Gastrocnemius medialis (tissue), 4 donors: ENCODE data around the gene MYH7B. TPM values are rescaled to one million over a fixed set of nuclear protein-coding genes. Genes with fewer than 3 reads are reported as not detected.

Experiments
- ATAC-seq, 2 donors: fragments of 150-250 bp; one replicate each; pipeline ENCODE4 v1.9.1; 2016
- DNase-seq, 2 donors: peaks; one replicate each; pipeline ENCODE4 v3.0.0-alpha.2; 2019
- H3K27ac ChIP-seq, 4 donors: fragments of 200-600 bp; sonication (generic); 1 replicate in 1 of 4; 2 replicates in 3 of 4; pipeline ENCODE4 v1.5.1; 2016 to 2018; ENCODE audit warnings: mild to moderate bottlenecking in 2 of 4, moderate library complexity in 1 of 4
- H3K27me3 ChIP-seq, 3 donors: fragments of 200-600 bp; sonication (generic) in 2 of 3; 1 replicate in 1 of 3; 2 replicates in 2 of 3; pipeline versions ENCODE4 v1.5.1 to v1.6.0; 2016 to 2019; ENCODE audit warnings: mild to moderate bottlenecking in 1 of 3, moderate library complexity in 1 of 3
- H3K36me3 ChIP-seq, 2 donors: fragments of 200-600 bp; sonication (generic) in 1 of 2; one replicate each; pipeline ENCODE4 v1.5.1; 2017 to 2018
- H3K4me1 ChIP-seq, 2 donors: fragments of 200-600 bp; sonication (generic) in 1 of 2; one replicate each; pipeline ENCODE4 v1.5.1; 2016 to 2017; ENCODE audit warnings: mild to moderate bottlenecking in 2 of 2
- H3K4me3 ChIP-seq, 4 donors: fragments of 200-600 bp; sonication (generic) in 3 of 4; 1 replicate in 1 of 4; 2 replicates in 3 of 4; pipeline ENCODE4 v1.5.1; 2016 to 2019; ENCODE audit warnings: mild to moderate bottlenecking in 2 of 4
- H3K9me3 ChIP-seq, 3 donors: fragments of 200-600 bp; sonication (generic) in 2 of 3; 1 replicate in 1 of 3; 2 replicates in 2 of 3; pipeline ENCODE4 v1.5.1; 2016 to 2019
- CTCF ChIP-seq, 5 experiments: fragments of 450-650 bp in 3 of 5; fragments of 200-600 bp in 2 of 5; sonication (generic) in 2 of 5; IDR thresholded peaks in 4 of 5; conservative IDR thresholded peaks in 1 of 5; 1 replicate in 4 of 5; 2 replicates in 1 of 5; pipeline ENCODE4 v1.5.1; 2016 to 2019; ENCODE audit warnings: antibody characterized with exemption in 5 of 5, mild to moderate bottlenecking in 3 of 5, moderate library complexity in 3 of 5
- POLR2A ChIP-seq, 2 donors: fragments of 450-650 bp; IDR thresholded peaks; one replicate each; pipeline ENCODE4 v1.6.1; 2017; ENCODE audit warnings: antibody characterized with exemption in 2 of 2, mild to moderate bottlenecking in 2 of 2, moderate library complexity in 2 of 2
- in situ Hi-C, 4 donors: fragments of 200-750 bp; cut with MboI; loops; one replicate each; pipeline versions ENCODE4 v1.15.0 to v1.8.0; 2017; ENCODE audit warnings: low sequenced_read_pairs in 4 of 4
- intact Hi-C: fragments of 100-400 bp; cut with DNase I; formaldehyde crosslinking; loops from one replicate; pipeline ENCODE4 v1.15.1; 2023; ENCODE audit warnings: low total_unique reads
- total RNA-seq, 4 donors: library from RNA; depleted of rRNA; stranded (reverse); fragments of >200 nt; gene quantifications; one replicate each; pipeline versions ENCODE4 v1.1.0 to v1.2.3, GENCODE V29; 2016

Gene MYH7B
- total RNA-seq, 4 donors from 2014 or later: 1.6 to 8.5 (median 3.3) TPM

GRCh38 chr20:34992751-34993417 lies 37.2 kb downstream of the MYH7B start:
- ATAC-seq: no peak
- TF ChIP-seq CTCF (IDR thresholded peaks at IDR 0.05 in 4 of 5, conservative IDR thresholded peaks at IDR 0.05 in 1 of 5): no peak
- Histone ChIP-seq H3K27me3 (no peaks in the 10 kb centered on the region), H3K27ac (peak overlapping the region; percentile 72 to 91 (median 81)), H3K36me3 (peaks cover 0 to 32% of the 10 kb centered on the region in 2 donors), H3K4me3 (no peak overlapping the region), H3K9me3 (no peaks in the 10 kb centered on the region), H3K4me1 (peaks cover 2 to 6% of the 10 kb centered on the region in 2 donors)
- in situ Hi-C loops: no loop called here
- no peak for DNase-seq
- intact Hi-C loops: no loop called here

GRCh38 chr20:34993941-34994508 lies 38.4 kb downstream of the MYH7B start:
- intact Hi-C loops: no loop called here
- Histone ChIP-seq H3K27me3 (no peaks in the 10 kb centered on the region), H3K4me3 (no peak overlapping the region), H3K4me1 (peaks cover 8 to 15% of the 10 kb centered on the region in 2 donors), H3K36me3 (peaks cover 0 to 32% of the 10 kb centered on the region in 2 donors), H3K9me3 (no peaks in the 10 kb centered on the region), H3K27ac (peak overlapping the region; percentile 72 to 91 (median 81))
- ATAC-seq: peak in 1 of 2 donors; percentile 14
- TF ChIP-seq CTCF (IDR thresholded peaks at IDR 0.05 in 4 of 5, conservative IDR thresholded peaks at IDR 0.05 in 1 of 5) (no peak), POLR2A (IDR thresholded peaks at IDR 0.05) (no peak)
- in situ Hi-C loops: no loop called here
- peak in 1 of 2 donors; percentile 69 for DNase-seq

- H3K27ac ChIP-seq: peak overlapping the region; percentile 72 to 91 (median 81)
- H3K9me3 ChIP-seq: no peaks in the 10 kb centered on the region
- TF ChIP-seq CTCF (IDR thresholded peaks at IDR 0.05 in 4 of 5, conservative IDR thresholded peaks at IDR 0.05 in 1 of 5) (no peak), POLR2A (IDR thresholded peaks at IDR 0.05) (no peak)
- H3K4me3 ChIP-seq: no peak overlapping the region
- ATAC-seq (no peak), DNase-seq (no peak)
- in situ Hi-C loops: no loop called here
- peaks cover 0 to 32% of the 10 kb centered on the region in 2 donors for H3K36me3 ChIP-seq
- H3K4me1 ChIP-seq: peaks cover 13 to 15% of the 10 kb centered on the region in 2 donors
- H3K27me3 ChIP-seq: no peaks in the 10 kb centered on the region
- intact Hi-C loops: no loop called here
Observed at GRCh38 chr20:34994509-34995131, 39.0 kb downstream of the MYH7B start.

- peak overlapping the region; percentile 72 to 91 (median 81) for H3K27ac ChIP-seq
- intact Hi-C loops: no loop called here
- ATAC-seq: no peak
- no peak for TF ChIP-seq POLR2A (IDR thresholded peaks at IDR 0.05)
- TF ChIP-seq CTCF (IDR thresholded peaks at IDR 0.05 in 4 of 5, conservative IDR thresholded peaks at IDR 0.05 in 1 of 5): no peak
- peaks cover 0 to 35% of the 10 kb centered on the region in 2 donors for H3K36me3 ChIP-seq
- H3K9me3 ChIP-seq: no peaks in the 10 kb centered on the region
- peaks cover 13 to 15% of the 10 kb centered on the region in 2 donors for H3K4me1 ChIP-seq
- no peak overlapping the region for H3K4me3 ChIP-seq
- DNase-seq: no peak
- no peaks in the 10 kb centered on the region for H3K27me3 ChIP-seq
- in situ Hi-C loops: no loop called here
Observed at GRCh38 chr20:34995192-34995591, 39.5 kb downstream of the MYH7B start.
